Measurements from ENCODE around the gene TAPBPL. TPM values are rescaled to one million over a fixed set of nuclear protein-coding genes. Genes with fewer than 3 reads are reported as not detected.

TAPBPL gene
- total and polyA plus RNA-seq, 12 donors, result 7.9 to 57.5 (median 17.0) TPM

DNA sequence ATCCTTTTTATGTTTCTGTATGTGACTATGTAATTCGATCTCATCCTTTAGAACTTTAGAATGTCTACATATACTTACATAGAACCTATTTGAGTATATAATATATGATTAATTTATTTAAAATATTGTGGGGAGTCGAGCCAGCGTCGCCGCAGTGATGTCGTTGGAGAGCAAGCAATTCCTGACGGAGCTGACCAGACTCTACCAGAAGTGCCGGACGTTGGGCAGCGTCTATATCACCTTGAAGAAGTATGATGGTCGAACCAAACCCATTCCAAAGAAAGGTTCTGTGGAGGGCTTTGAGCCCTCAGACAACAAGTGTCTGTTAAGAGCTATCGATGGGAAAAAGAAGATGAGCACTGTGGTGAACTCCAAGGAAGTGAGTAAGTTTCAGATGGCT lies 13.5 kb upstream of the TAPBPL start:
- Histone ChIP-seq H3K36me3 (peaks cover 0 to 12% (median 0%) of the 10 kb centered on the region in 9 donors), H3K4me3 (no peak overlapping the region), H3K9me3 (no peaks in the 10 kb centered on the region), H3K27me3 (no peaks in the 10 kb centered on the region), H3K4me1 (no peaks in the 10 kb centered on the region), H3K27ac (no peak overlapping the region)
- intact Hi-C loops (cut with DNase I), result no loop called here
- WGBS, 2 donors, result 88 to 90% methylated on average over 12 of the region's 12 CpGs
- ATAC-seq (no peak), DNase-seq (no peak)
- no peak for TF ChIP-seq CTCF (IDR thresholded peaks at IDR 0.05)

GRCh38 chr12:6440391-6440790 lies 11.5 kb upstream of the TAPBPL start:
- ATAC-seq (no peak), DNase-seq (no peak)
- intact Hi-C loops (cut with DNase I), result no loop called here
- Histone ChIP-seq H3K4me1 (no peaks in the 10 kb centered on the region), H3K36me3 (peaks cover 0 to 18% (median 0%) of the 10 kb centered on the region in 9 donors), H3K27ac (no peak overlapping the region), H3K27me3 (no peaks in the 10 kb centered on the region), H3K4me3 (no peak overlapping the region), H3K9me3 (no peaks in the 10 kb centered on the region)
- WGBS, 2 donors, result 42 to 54% methylated on average over 1 of the region's 1 CpG
- TF ChIP-seq CTCF (IDR thresholded peaks at IDR 0.05), result no peak

DNA sequence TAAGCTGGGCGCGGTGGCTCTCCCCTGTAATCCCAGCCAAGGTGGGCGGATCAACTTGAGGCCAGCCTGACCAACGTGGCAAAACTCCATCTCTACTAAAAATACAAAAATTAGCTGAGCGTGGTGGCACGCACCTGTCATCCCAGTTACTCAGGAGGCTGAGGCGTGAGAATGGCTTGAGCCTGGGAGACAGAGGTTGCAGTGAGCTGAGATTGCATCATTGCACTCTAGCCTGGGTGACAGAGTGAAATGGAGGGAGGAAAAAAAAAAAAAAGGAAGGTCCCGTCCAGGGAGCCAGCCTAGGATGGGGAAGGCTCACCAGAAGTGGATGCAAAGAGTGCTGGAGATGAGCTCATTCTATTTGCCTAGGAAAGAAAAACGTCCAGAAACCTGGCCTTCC lies 9.0 kb upstream of the TAPBPL start:
- Histone ChIP-seq H3K4me3 (no peak overlapping the region), H3K4me1 (no peaks in the 10 kb centered on the region), H3K27me3 (no peaks in the 10 kb centered on the region), H3K9me3 (no peaks in the 10 kb centered on the region), H3K36me3 (peaks cover 0 to 41% (median 0%) of the 10 kb centered on the region in 9 donors), H3K27ac (peak overlapping the region in 1 of 10 donors; percentile 50)
- ATAC-seq (no peak), DNase-seq (no peak)
- intact Hi-C loops (cut with DNase I), result no loop called here
- no peak for TF ChIP-seq CTCF (IDR thresholded peaks at IDR 0.05)
- 81 to 88% methylated on average over 9 of the region's 9 CpGs for whole genome bisulfite sequencing, 2 donors

GRCh38 chr12:6443361-6443983 lies 8.4 kb upstream of the TAPBPL start:
- Histone ChIP-seq H3K9me3 (no peaks in the 10 kb centered on the region), H3K27ac (peak overlapping the region in 1 of 10 donors; percentile 52), H3K27me3 (no peaks in the 10 kb centered on the region), H3K4me3 (no peak overlapping the region), H3K4me1 (no peaks in the 10 kb centered on the region), H3K36me3 (peaks cover 0 to 46% (median 0%) of the 10 kb centered on the region in 9 donors)
- ATAC-seq, result no peak
- TF ChIP-seq CTCF (IDR thresholded peaks at IDR 0.05), result no peak
- whole genome bisulfite sequencing, 2 donors, result 59 to 64% methylated on average over 9 of the region's 9 CpGs
- intact Hi-C loops (cut with DNase I), result no loop called here
- no peak for DNase-seq

Measured in heart right ventricle (tissue), 16 donors.